Endodermal cell (in vitro differentiated cells): Measurements from ENCODE around the gene PELI3. TPM values are rescaled to one million over a fixed set of nuclear protein-coding genes. Genes with fewer than 3 reads are reported as not detected.
"Not testable (repeated sequence)": the region's sequence is repeated elsewhere in the genome, so short reads cannot be mapped to it uniquely, and the experiment has no call there.

ENCODE experiments used
- DNase-seq: peaks from one replicate; pipeline ENCODE4 v3.0.0-alpha.2; 2017
- H3K27ac ChIP-seq: 2 replicates; pipeline ENCODE4 v1.5.1; 2013; ENCODE audit warnings: mild to moderate bottlenecking, low read depth, low read length, moderate library complexity
- H3K27me3 ChIP-seq: 2 replicates; pipeline ENCODE4 v1.6.1; 2013; ENCODE audit warnings: mild to moderate bottlenecking, low read length, moderate library complexity; ENCODE audit not compliant: insufficient read depth, control insufficient read depth, poor library complexity, severe bottlenecking
- H3K36me3 ChIP-seq: 2 replicates; pipeline ENCODE4 v1.7.0; 2013; ENCODE audit warnings: mild to moderate bottlenecking, low read length, moderate library complexity; ENCODE audit not compliant: control insufficient read depth, insufficient read depth
- H3K4me1 ChIP-seq: one replicate; pipeline ENCODE4 v1.7.0; 2013; ENCODE audit warnings: low read length; ENCODE audit not compliant: control insufficient read depth, insufficient read depth
- H3K4me3 ChIP-seq: 2 replicates; pipeline ENCODE4 v1.5.1; 2013; ENCODE audit warnings: mild to moderate bottlenecking, low read length, moderate library complexity
- H3K9ac ChIP-seq: 2 replicates; pipeline ENCODE4 v1.6.1; 2013; ENCODE audit warnings: mild to moderate bottlenecking, low read length, moderate library complexity; ENCODE audit not compliant: poor library complexity, severe bottlenecking; ENCODE audit errors: extremely low read depth
- H3K9me3 ChIP-seq: 2 replicates; pipeline ENCODE4 v1.6.1; 2013; ENCODE audit warnings: mild to moderate bottlenecking, low read length, moderate library complexity; ENCODE audit not compliant: control insufficient read depth
- H3K27ac Mint-ChIP-seq: 2 replicates; pipeline ENCODE4 v1.8.0; 2020; ENCODE audit warnings: mixed read lengths
- H3K27me3 Mint-ChIP-seq: 2 replicates; pipeline ENCODE4 v1.8.0; 2021; ENCODE audit warnings: mild to moderate bottlenecking, mixed read lengths; ENCODE audit not compliant: insufficient read depth
- H3K36me3 Mint-ChIP-seq: 2 replicates; pipeline ENCODE4 v1.8.0; 2020; ENCODE audit warnings: low read depth, mixed read lengths
- H3K4me1 Mint-ChIP-seq: 2 replicates; pipeline ENCODE4 v1.8.0; 2020; ENCODE audit warnings: mixed read lengths
- H3K4me3 Mint-ChIP-seq: 2 replicates; pipeline ENCODE4 v1.8.0; 2020; ENCODE audit warnings: mild to moderate bottlenecking, moderate library complexity, mixed read lengths
- H3K9me3 Mint-ChIP-seq: 2 replicates; pipeline ENCODE4 v1.8.0; 2020; ENCODE audit warnings: mild to moderate bottlenecking, mixed read lengths
- CTCF ChIP-seq: fragments of 200-600 bp; sonication (generic); conservative IDR thresholded peaks from 2 replicates; pipeline ENCODE4 v1.5.0; 2021; ENCODE audit warnings: antibody characterized with exemption, mild to moderate bottlenecking
- WGBS, 2 experiments: methylation state at CpG; one replicate each; pipeline versions ENCODE4 v1.1.5 to v1.1.7; 2013; ENCODE audit warnings: missing lambda C conversion rate in 2 of 2, mixed read lengths in 1 of 2; ENCODE audit not compliant: insufficient coverage in 1 of 2, insufficient read length in 1 of 2; 5-methylcytosine and 5-hydroxymethylcytosine counted together
- total RNA-seq, 2 donors: library from RNA; stranded (reverse); fragmentation: NEBNext Ultra II Directional in 1 of 2; extraction: Animal tissue kit (Norgen Biotek cat#: 25700) in 1 of 2; gene quantifications; 2 replicates in 1 of 2; 3 replicates in 1 of 2; pipeline ENCODE4 v1.2.1, GENCODE V29; 2021

The PELI3 gene
- total RNA-seq, 2 donors from 2014 or later, result 9.0 to 12.4 TPM

GRCh38 chr11:66440940-66441282 lies 25.8 kb upstream of the PELI3 start:
- Mint-ChIP-seq H3K36me3 (peaks cover 11% of the 10 kb centered on the region), H3K9me3 (peaks cover 38% of the 10 kb centered on the region)
- not testable (repeated sequence) for H3K27ac ChIP-seq, H3K27ac Mint-ChIP-seq, DNase-seq, H3K4me1 ChIP-seq, H3K27me3 Mint-ChIP-seq, H3K27me3 ChIP-seq, H3K9ac ChIP-seq, H3K4me3 Mint-ChIP-seq, H3K4me3 ChIP-seq, H3K4me1 Mint-ChIP-seq
- Histone ChIP-seq H3K9me3 (peaks cover 18% of the 10 kb centered on the region), H3K36me3 (peaks cover 13% of the 10 kb centered on the region)
- 95 to 98% methylated on average over 6 to 26 of the region's 27 CpGs for WGBS, 2 experiments

GRCh38 chr11:66443602-66444001 lies 23.1 kb upstream of the PELI3 start:
- Mint-ChIP-seq H3K27me3 (peaks cover 3% of the 10 kb centered on the region), H3K36me3 (no peaks in the 10 kb centered on the region), H3K9me3 (peaks cover 42% of the 10 kb centered on the region), H3K27ac (no peak overlapping the region), H3K4me3 (no peak overlapping the region), H3K4me1 (peaks cover 1% of the 10 kb centered on the region)
- Histone ChIP-seq H3K4me3 (no peak overlapping the region), H3K9ac (no peak overlapping the region), H3K4me1 (no peaks in the 10 kb centered on the region), H3K36me3 (no peaks in the 10 kb centered on the region), H3K27ac (no peak overlapping the region), H3K27me3 (no peaks in the 10 kb centered on the region), H3K9me3 (peaks cover 18% of the 10 kb centered on the region)
- no peak for TF ChIP-seq CTCF
- WGBS, 2 experiments, result 92 to 96% methylated on average over 4 of the region's 4 CpGs
- no peak for DNase-seq

- peaks cover 36% of the 10 kb centered on the region for H3K9me3 Mint-ChIP-seq
- no peak overlapping the region for H3K27ac ChIP-seq
- no peaks in the 10 kb centered on the region for H3K36me3 ChIP-seq
- no peak overlapping the region for H3K4me3 ChIP-seq
- no peak for TF ChIP-seq CTCF
- peaks cover 13% of the 10 kb centered on the region for H3K27me3 Mint-ChIP-seq
- H3K4me3 Mint-ChIP-seq, result no peak overlapping the region
- H3K27me3 ChIP-seq, result no peaks in the 10 kb centered on the region
- no peak for DNase-seq
- H3K4me1 ChIP-seq, result no peaks in the 10 kb centered on the region
- no peak overlapping the region for H3K27ac Mint-ChIP-seq
- no peaks in the 10 kb centered on the region for H3K36me3 Mint-ChIP-seq
- peaks cover 18% of the 10 kb centered on the region for H3K9me3 ChIP-seq
- H3K4me1 Mint-ChIP-seq, result no peaks in the 10 kb centered on the region
- H3K9ac ChIP-seq, result no peak overlapping the region
Measured at GRCh38 chr11:66447012-66447411, 19.7 kb upstream of the PELI3 start.

GRCh38 chr11:66448523-66448922 lies 18.2 kb upstream of the PELI3 start:
- H3K4me3 ChIP-seq, result no peak overlapping the region

More at GRCh38 chr11:66448523-66448922, 18.2 kb upstream of the PELI3 start:
- TF ChIP-seq CTCF, result no peak
- Histone ChIP-seq H3K4me1 (no peaks in the 10 kb centered on the region), H3K9me3 (peaks cover 12% of the 10 kb centered on the region), H3K27ac (no peak overlapping the region), H3K27me3 (no peaks in the 10 kb centered on the region), H3K36me3 (no peaks in the 10 kb centered on the region), H3K9ac (no peak overlapping the region)
- no peaks in the 10 kb centered on the region for H3K4me1 Mint-ChIP-seq
- H3K36me3 Mint-ChIP-seq, result no peaks in the 10 kb centered on the region
- H3K9me3 Mint-ChIP-seq, result peaks cover 22% of the 10 kb centered on the region
- peaks cover 16% of the 10 kb centered on the region for H3K27me3 Mint-ChIP-seq
- H3K27ac Mint-ChIP-seq, result no peak overlapping the region
- H3K4me3 Mint-ChIP-seq, result no peak overlapping the region
- 90 to 93% methylated on average over 4 of the region's 4 CpGs for WGBS, 2 experiments
- DNase-seq, result no peak
